RWPE2 (cell line): Measurements from ENCODE around the gene TANC1.

Experiments
- ATAC-seq: fragments of 200-7000 bp; cut with Tn5 transposase; 3 replicates; pipeline ENCODE4 v1.9.1; 2021; ENCODE audit warnings: low read depth
- DNase-seq: peaks from one replicate; pipeline ENCODE4 v3.0.0-alpha.2; 2020; ENCODE audit warnings: low spot score
- H3K27ac ChIP-seq: fragments of 450-650 bp; 2 replicates; pipeline ENCODE4 v1.5.1; 2017; ENCODE audit warnings: mild to moderate bottlenecking; ENCODE audit not compliant: poor library complexity, severe bottlenecking
- H3K27me3 ChIP-seq: fragments of 250-450 bp; sonication (Bioruptor Pico); 2 replicates; pipeline ENCODE4 v1.5.1; 2021; ENCODE audit warnings: mild to moderate bottlenecking, moderate library complexity; ENCODE audit not compliant: insufficient read depth, poor library complexity, severe bottlenecking
- H3K36me3 ChIP-seq: fragments of 250-450 bp; sonication (Bioruptor Pico); 2 replicates; pipeline ENCODE4 v1.5.1; 2020; ENCODE audit warnings: low read depth, mild to moderate bottlenecking, moderate library complexity
- H3K4me1 ChIP-seq: fragments of 250-450 bp; sonication (Bioruptor Pico); 2 replicates; pipeline ENCODE4 v1.5.1; 2021; ENCODE audit warnings: mild to moderate bottlenecking, moderate library complexity; ENCODE audit not compliant: insufficient read depth, poor library complexity, severe bottlenecking
- H3K4me3 ChIP-seq: fragments of 250-450 bp; sonication (Bioruptor Pico); 2 replicates; pipeline ENCODE4 v1.5.1; 2021; ENCODE audit warnings: mild to moderate bottlenecking, moderate library complexity; ENCODE audit not compliant: severe bottlenecking
- H3K9me3 ChIP-seq: fragments of 250-450 bp; sonication (Bioruptor Pico); 2 replicates; pipeline ENCODE4 v1.5.1; 2021; ENCODE audit warnings: mild to moderate bottlenecking, moderate library complexity; ENCODE audit not compliant: severe bottlenecking
- CTCF ChIP-seq: fragments of 450-650 bp; IDR thresholded peaks from one replicate; pipeline ENCODE4 v1.5.1; 2017; ENCODE audit warnings: mild to moderate bottlenecking, moderate library complexity; ENCODE audit not compliant: poor library complexity, severe bottlenecking

The TANC1 gene

DNA sequence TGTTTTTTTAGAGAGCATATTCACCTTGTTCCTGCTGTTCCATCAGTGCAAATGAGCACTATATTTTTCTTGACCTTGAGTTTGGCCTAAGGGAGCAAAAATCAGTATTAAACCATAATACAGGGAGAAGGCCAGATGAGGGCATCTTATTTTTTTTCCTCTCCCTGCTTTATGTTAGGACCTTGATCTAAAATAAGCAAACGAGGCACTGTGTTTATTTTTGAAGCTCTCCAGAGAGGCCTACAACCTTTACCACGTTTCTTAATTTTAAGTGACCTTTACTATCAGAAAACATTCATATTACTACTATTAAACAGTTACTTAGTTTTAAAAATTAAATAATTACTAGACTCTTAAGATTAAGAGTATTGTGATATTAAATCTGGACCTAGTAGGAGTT, 100.8 kb downstream of the TANC1 start:
- Histone ChIP-seq H3K27me3 (no peaks in the 10 kb centered on the region), H3K9me3 (no peaks in the 10 kb centered on the region)

GRCh38 chr2:159070235-159070634, 101.8 kb downstream of the TANC1 start:
- no peaks in the 10 kb centered on the region for H3K27me3 ChIP-seq
- no peak for ATAC-seq
- peaks cover 45% of the 10 kb centered on the region for H3K4me1 ChIP-seq
- no peaks in the 10 kb centered on the region for H3K9me3 ChIP-seq
- no peak for TF ChIP-seq CTCF
- DNase-seq: no peak
- peak overlapping the region; percentile 35 for H3K27ac ChIP-seq
- peaks cover 10% of the 10 kb centered on the region for H3K36me3 ChIP-seq
- H3K4me3 ChIP-seq: no peak overlapping the region

More for the DNA sequence above, 100.8 kb downstream of the TANC1 start:
- ATAC-seq (no peak), DNase-seq (no peak)
- TF ChIP-seq CTCF: no peak
- H3K4me3 ChIP-seq: no peak overlapping the region
- peaks cover 10% of the 10 kb centered on the region for H3K36me3 ChIP-seq
- peaks cover 55% of the 10 kb centered on the region for H3K4me1 ChIP-seq
- peak overlapping the region; percentile 35 for H3K27ac ChIP-seq

DNA sequence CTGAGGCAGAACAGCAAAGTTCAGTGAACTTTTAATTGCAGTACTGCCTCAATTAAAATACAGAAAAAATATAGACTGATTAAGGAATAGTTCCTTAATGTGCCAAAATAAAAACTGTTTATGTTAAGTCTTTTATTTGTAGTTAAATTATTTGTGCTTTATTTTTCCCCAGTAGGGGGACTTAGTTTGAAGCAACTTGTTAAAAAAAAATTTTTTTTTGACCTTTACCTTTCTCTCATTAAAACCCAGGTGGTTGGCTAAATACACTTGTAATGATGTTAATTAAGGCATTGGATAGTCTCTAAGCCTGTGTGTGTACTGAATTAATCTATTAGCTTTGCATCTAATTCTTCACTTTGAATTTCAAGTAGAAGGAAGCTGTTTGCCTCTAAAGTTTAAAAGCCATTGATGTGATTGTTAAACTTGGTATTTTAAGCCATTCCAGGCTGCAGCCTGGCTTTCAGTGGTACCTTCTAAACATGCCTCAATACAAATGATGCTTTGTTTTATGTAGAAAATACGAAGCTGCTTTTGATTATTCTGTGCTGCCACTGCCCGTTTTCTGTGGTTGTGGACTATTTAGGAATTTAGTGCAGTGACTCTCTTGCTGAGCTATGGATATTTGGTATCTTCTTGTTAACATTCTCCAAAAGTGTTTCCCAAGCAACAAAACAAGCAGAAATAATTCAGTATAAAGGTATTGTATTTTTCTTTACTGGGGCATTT, 102.9 kb downstream of the TANC1 start:
- ATAC-seq (no peak), DNase-seq (no peak)
- H3K27me3 ChIP-seq: no peaks in the 10 kb centered on the region
- peaks cover 44% of the 10 kb centered on the region for H3K4me1 ChIP-seq
- H3K36me3 ChIP-seq: peaks cover 3% of the 10 kb centered on the region
- TF ChIP-seq CTCF: no peak
- no peaks in the 10 kb centered on the region for H3K9me3 ChIP-seq
- H3K27ac ChIP-seq: peak overlapping the region; percentile 80
- no peak overlapping the region for H3K4me3 ChIP-seq

DNA sequence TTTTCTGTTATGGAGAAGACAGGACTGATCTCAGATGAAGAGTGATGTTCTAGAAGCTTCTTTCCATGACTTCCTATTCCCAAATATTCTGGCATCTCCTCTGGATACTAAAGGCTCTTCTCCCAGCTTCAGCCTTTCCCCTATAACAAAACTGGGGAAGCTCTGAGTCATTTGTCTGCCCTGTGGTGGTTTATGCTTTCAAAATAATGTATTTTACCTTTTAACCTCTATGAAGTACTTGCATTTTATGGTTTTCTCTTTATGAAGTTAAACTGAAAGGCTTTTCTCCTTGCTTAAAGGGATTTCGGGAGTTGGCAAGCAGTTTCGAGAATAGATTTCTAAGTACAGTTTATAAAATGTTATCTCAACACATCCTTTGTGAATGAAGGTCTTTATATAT, 104.4 kb downstream of the TANC1 start:
- H3K36me3 ChIP-seq: peaks cover 8% of the 10 kb centered on the region
- H3K27me3 ChIP-seq: no peaks in the 10 kb centered on the region
- H3K4me3 ChIP-seq: no peak overlapping the region
- ATAC-seq (peak; percentile 75), DNase-seq (no peak)
- H3K27ac ChIP-seq: peak overlapping the region; percentile 80
- H3K4me1 ChIP-seq: peaks cover 40% of the 10 kb centered on the region
- H3K9me3 ChIP-seq: no peaks in the 10 kb centered on the region
- no peak for TF ChIP-seq CTCF

DNA sequence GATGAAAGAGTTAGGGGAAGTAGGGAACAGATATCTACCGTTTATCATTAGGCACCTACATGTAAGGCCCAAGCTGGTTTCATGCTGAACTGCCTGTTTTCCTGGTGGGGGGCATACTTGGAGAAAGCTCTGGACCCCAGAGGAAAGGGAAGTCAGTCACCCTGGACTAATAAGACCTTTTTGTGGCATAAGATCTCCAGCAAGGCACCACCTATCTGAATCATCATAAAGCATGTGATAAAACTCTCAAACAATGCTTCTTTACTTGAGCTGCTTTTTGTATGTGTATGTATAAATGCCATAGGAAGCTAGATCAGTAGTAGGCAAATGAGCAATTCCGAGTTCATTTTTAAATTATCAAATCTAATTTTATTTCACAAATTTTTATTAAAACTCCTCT, 104.8 kb downstream of the TANC1 start:
- Histone ChIP-seq H3K27ac (peak overlapping the region; percentile 80), H3K27me3 (no peaks in the 10 kb centered on the region), H3K36me3 (peaks cover 10% of the 10 kb centered on the region), H3K4me1 (peaks cover 43% of the 10 kb centered on the region), H3K4me3 (no peak overlapping the region), H3K9me3 (no peaks in the 10 kb centered on the region)
- no peak for TF ChIP-seq CTCF
- peak; percentile 78 for ATAC-seq
- no peak for DNase-seq
